Adrenal gland (tissue), 12 donors: ENCODE data around the gene TBC1D2B. TPM values are rescaled to one million over a fixed set of nuclear protein-coding genes. Genes with fewer than 3 reads are reported as not detected.

ENCODE experiments used
- DNase-seq, 7 donors: peaks; one replicate each; pipeline ENCODE4 v3.0.0-alpha.2; 2019 to 2020
- H3K27ac ChIP-seq, 5 donors: fragments of 200-600 bp; sonication (generic) in 4 of 5; 1 replicate in 3 of 5; 2 replicates in 2 of 5; pipeline versions ENCODE4 v1.5.1 to v1.8.0; 2016 to 2020; ENCODE audit warnings: mild to moderate bottlenecking in 1 of 5
- H3K27me3 ChIP-seq: fragments of 200-600 bp; 2 replicates; pipeline ENCODE4 v1.8.0; 2021
- H3K36me3 ChIP-seq, 2 donors: fragments of 200-600 bp; replicated peaks in 1 of 2; 1 replicate in 1 of 2; 2 replicates in 1 of 2; pipeline versions ENCODE4 v1.5.1 to v1.8.0; 2018 to 2022
- H3K4me1 ChIP-seq, 2 donors: fragments of 200-600 bp; replicated peaks in 1 of 2; 1 replicate in 1 of 2; 2 replicates in 1 of 2; pipeline versions ENCODE4 v1.5.1 to v1.8.0; 2018 to 2021
- H3K4me3 ChIP-seq, 4 donors: fragments of 200-600 bp; sonication (generic) in 3 of 4; one replicate each; pipeline ENCODE4 v1.5.1; 2016 to 2018
- H3K9me3 ChIP-seq, 3 donors: fragments of 200-600 bp; sonication (generic) in 1 of 3; replicated peaks in 1 of 3; 1 replicate in 2 of 3; 2 replicates in 1 of 3; pipeline versions ENCODE4 v1.5.1 to v1.8.0; 2016 to 2021
- POLR2A ChIP-seq, 2 donors: fragments of 450-650 bp; IDR thresholded peaks; one replicate each; pipeline ENCODE4 v1.6.1; 2017; ENCODE audit warnings: antibody characterized with exemption in 2 of 2, mild to moderate bottlenecking in 2 of 2, moderate library complexity in 1 of 2
- WGBS, 4 donors: extraction: QIAGEN DNeasy Blood & Tissue Kit in 2 of 4; methylation state at CpG; one replicate each; pipeline versions ENCODE4 v1.1.5 to v1.1.7; 2013 to 2017; 5-methylcytosine and 5-hydroxymethylcytosine counted together
- intact Hi-C, 2 donors: fragments of 100-400 bp; cut with DNase I; formaldehyde crosslinking; loops; one replicate each; pipeline versions ENCODE4 v1.14.1 to v1.15.0; 2022 to 2023
- polyA plus RNA-seq, 3 donors: library from polyadenylated mRNA; stranded (reverse); fragments of 200-250 nt in 2 of 3; fragments of 350-450 nt in 1 of 3; fragmentation: Illumina TruSeq in 1 of 3; extraction: RNeasy Lipid Tissue Mini Kit (QIAGEN cat#74804) in 1 of 3; gene quantifications; one replicate each; pipeline ENCODE4 v1.2.3, GENCODE V29; 2013 to 2014
- total RNA-seq, 9 donors: library from RNA; depleted of rRNA in 4 of 9; stranded (reverse); fragments of >200 nt in 4 of 9; fragments of 120-200 nt in 1 of 9; fragmentation: NEBNext Ultra II Directional in 1 of 9; extraction: Animal tissue kit (Norgen Biotek cat#: 25700) in 1 of 9; gene quantifications; one replicate each; pipeline versions ENCODE4 v1.1.0 to v1.2.4, GENCODE V29; 2013 to 2023
- TF ChIP-seq, protein P1 (sequence below), 6 experiments: fragments of 450-650 bp in 4 of 6; fragments of 200-600 bp in 2 of 6; sonication (generic) in 1 of 6; IDR thresholded peaks; 1 replicate in 5 of 6; 2 replicates in 1 of 6; pipeline versions ENCODE4 v1.5.1 to v1.8.0; 2016 to 2021; ENCODE audit warnings: antibody characterized with exemption in 6 of 6, mild to moderate bottlenecking in 2 of 6, moderate library complexity in 1 of 6
- donor health status: healthy with polysubstance abuse.
- donor health status: Bipolar disorder and iron deficiency.
- donor health status: DM: yes; HTN: yes; CAD: no.
- donor health status: DM: no; HTN: no; CAD: no.
- donor health status: DM: no; HTN: no; CAD: no.
- donor health status: DM: yes; HTN: yes; CAD: no.

TBC1D2B gene
- total and polyA plus RNA-seq, 12 donors: 16.3 to 95.0 (median 54.6) TPM

DNA sequence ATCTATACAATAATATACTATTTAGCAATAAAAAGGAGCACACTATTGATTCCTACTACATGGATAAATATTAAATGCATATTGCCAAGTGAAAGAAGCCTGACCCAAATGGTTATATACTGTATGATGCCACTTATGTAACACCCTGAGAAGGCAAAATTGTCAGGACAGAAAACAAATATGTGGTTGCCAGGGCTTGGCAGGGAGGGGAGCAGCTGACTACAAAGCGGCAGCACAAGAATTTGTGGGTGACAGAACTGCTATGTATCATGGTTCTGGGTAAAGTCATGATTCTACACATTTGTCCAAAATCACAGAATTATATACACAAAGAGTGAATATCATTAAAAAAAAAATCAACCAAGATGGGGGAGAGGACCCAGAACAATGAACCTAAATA is 22.5 kb downstream of the TBC1D2B start:
- Histone ChIP-seq H3K4me3 (no peak overlapping the region), H3K27ac (peak overlapping the region in 3 of 5 donors; percentile 85 to 94 (median 85)), H3K36me3 (peaks cover 0 to 17% of the 10 kb centered on the region in 2 donors), H3K4me1 (peaks cover 73 to 91% of the 10 kb centered on the region in 2 donors), H3K9me3 (no peaks in the 10 kb centered on the region), H3K27me3 (no peaks in the 10 kb centered on the region)
- no peak for TF ChIP-seq POLR2A (IDR thresholded peaks at IDR 0.05)
- TF ChIP-seq, protein P1, sequence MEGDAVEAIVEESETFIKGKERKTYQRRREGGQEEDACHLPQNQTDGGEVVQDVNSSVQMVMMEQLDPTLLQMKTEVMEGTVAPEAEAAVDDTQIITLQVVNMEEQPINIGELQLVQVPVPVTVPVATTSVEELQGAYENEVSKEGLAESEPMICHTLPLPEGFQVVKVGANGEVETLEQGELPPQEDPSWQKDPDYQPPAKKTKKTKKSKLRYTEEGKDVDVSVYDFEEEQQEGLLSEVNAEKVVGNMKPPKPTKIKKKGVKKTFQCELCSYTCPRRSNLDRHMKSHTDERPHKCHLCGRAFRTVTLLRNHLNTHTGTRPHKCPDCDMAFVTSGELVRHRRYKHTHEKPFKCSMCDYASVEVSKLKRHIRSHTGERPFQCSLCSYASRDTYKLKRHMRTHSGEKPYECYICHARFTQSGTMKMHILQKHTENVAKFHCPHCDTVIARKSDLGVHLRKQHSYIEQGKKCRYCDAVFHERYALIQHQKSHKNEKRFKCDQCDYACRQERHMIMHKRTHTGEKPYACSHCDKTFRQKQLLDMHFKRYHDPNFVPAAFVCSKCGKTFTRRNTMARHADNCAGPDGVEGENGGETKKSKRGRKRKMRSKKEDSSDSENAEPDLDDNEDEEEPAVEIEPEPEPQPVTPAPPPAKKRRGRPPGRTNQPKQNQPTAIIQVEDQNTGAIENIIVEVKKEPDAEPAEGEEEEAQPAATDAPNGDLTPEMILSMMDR (IDR thresholded peaks at IDR 0.05): no peak
- intact Hi-C loops: no loop called here
- 54 to 71% (median 62%) methylated on average over 1 of the region's 1 CpG for WGBS, 4 donors
- peak in 2 of 7 donors; percentile 24 to 50 for DNase-seq

DNA sequence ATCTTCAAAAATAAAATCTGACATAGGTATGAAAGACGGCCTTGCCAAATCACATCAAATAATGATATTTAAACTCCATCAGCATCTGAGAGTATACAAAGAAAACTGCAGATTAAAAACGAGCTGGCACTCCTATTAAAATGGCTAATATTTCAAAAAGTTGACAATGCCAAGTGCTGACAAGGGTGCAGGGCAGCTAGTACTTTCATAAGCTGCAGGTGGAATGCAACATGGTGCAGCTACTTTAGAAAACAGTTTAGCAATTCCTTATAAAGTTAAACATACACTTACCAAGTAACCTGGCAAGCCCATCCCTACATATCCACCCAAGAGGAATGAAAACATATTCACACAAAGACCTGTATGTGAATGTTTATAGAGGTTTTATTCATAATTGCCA is 23.0 kb downstream of the TBC1D2B start:
- Histone ChIP-seq H3K36me3 (peaks cover 0 to 21% of the 10 kb centered on the region in 2 donors), H3K27me3 (no peaks in the 10 kb centered on the region), H3K4me3 (no peak overlapping the region), H3K4me1 (peaks cover 71 to 91% of the 10 kb centered on the region in 2 donors), H3K27ac (peak overlapping the region in 2 of 5 donors; percentile 85), H3K9me3 (no peaks in the 10 kb centered on the region)
- 59 to 71% (median 65%) methylated on average over 2 of the region's 2 CpGs for WGBS, 4 donors
- TF ChIP-seq, protein P1 (IDR thresholded peaks at IDR 0.05): no peak
- TF ChIP-seq POLR2A (IDR thresholded peaks at IDR 0.05): no peak
- intact Hi-C loops: no loop called here
- DNase-seq: no peak

DNA sequence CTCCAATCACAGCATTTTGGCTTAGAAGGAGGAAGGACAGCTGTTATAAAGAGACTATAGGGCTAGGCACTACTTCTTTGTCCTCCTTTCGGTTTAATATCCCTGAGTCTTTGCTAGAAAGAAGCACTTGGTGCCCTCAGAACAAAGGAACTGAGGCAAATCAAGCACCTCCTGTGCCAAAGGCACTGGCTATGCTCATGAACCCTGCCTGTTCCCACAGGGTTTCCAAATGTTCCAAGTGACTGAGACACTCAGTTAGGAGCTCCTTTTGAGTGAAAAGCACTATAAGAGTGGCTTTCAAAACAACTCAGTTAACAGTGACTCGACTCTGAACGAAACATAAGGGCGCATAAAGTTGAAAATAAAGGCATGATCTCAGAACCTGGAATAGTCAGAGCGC is 25.0 kb downstream of the TBC1D2B start:
- H3K27me3 ChIP-seq: no peaks in the 10 kb centered on the region
- no peak for DNase-seq
- H3K4me1 ChIP-seq: peaks cover 55 to 90% of the 10 kb centered on the region in 2 donors
- intact Hi-C loops: no loop called here
- no peak overlapping the region for H3K4me3 ChIP-seq
- TF ChIP-seq, protein P1 (IDR thresholded peaks at IDR 0.05): no peak
- no peak for TF ChIP-seq POLR2A (IDR thresholded peaks at IDR 0.05)
- H3K9me3 ChIP-seq: no peaks in the 10 kb centered on the region
- peaks cover 0 to 21% of the 10 kb centered on the region in 2 donors for H3K36me3 ChIP-seq
- WGBS, 4 donors: 89 to 92% (median 89%) methylated on average over 5 of the region's 5 CpGs
- H3K27ac ChIP-seq: peak overlapping the region in 2 of 5 donors; percentile 42 to 47

DNA sequence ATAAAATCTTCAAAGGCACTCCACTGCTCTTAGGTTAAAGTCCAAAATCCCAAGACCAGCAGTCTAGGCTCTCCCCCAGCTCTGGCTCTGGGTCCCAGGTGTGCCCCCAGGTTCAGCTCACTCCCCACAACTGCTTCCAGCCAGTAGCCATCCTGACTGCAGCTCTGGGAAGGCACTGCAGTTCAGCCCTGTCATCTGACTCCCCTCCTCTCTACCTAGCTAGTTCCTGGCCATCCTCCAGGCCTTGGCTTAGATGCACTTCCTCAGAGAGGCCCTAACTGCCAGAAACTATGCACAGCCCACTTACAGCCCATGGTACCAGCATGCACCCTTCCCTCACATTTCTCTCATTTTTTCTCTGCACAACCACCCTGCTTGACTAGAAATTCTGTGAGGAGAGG is 25.5 kb downstream of the TBC1D2B start:
- Histone ChIP-seq H3K27ac (peak overlapping the region in 2 of 5 donors; percentile 42 to 47), H3K9me3 (no peaks in the 10 kb centered on the region), H3K36me3 (peaks cover 0 to 21% of the 10 kb centered on the region in 2 donors), H3K4me3 (no peak overlapping the region), H3K27me3 (no peaks in the 10 kb centered on the region), H3K4me1 (peaks cover 53 to 90% of the 10 kb centered on the region in 2 donors)
- TF ChIP-seq, protein P1 (IDR thresholded peaks at IDR 0.05): no peak
- no peak for TF ChIP-seq POLR2A (IDR thresholded peaks at IDR 0.05)
- intact Hi-C loops: no loop called here
- DNase-seq: peak in 6 of 7 donors; percentile 60 to 74 (median 66)
